Suprapubic skin (tissue), 4 donors: ENCODE measurements around the gene PPP6R2. TPM values are rescaled to one million over a fixed set of nuclear protein-coding genes. Genes with fewer than 3 reads are reported as not detected.

Experiments used
- DNase-seq, 2 donors: peaks; one replicate each; pipeline ENCODE4 v3.0.0-alpha.2; 2019; ENCODE audit warnings: low spot score in 2 of 2
- H3K27ac ChIP-seq: fragments of 200-600 bp; sonication (generic); one replicate; pipeline ENCODE4 v1.5.1; 2019
- H3K27me3 ChIP-seq: fragments of 200-600 bp; sonication (generic); one replicate; pipeline ENCODE4 v1.5.1; 2019
- H3K36me3 ChIP-seq: fragments of 200-600 bp; sonication (generic); one replicate; pipeline ENCODE4 v1.5.1; 2019
- H3K4me1 ChIP-seq: fragments of 200-600 bp; sonication (generic); one replicate; pipeline ENCODE4 v1.5.1; 2019
- H3K4me3 ChIP-seq: fragments of 200-600 bp; sonication (generic); one replicate; pipeline ENCODE4 v1.5.1; 2019; ENCODE audit warnings: mild to moderate bottlenecking
- H3K9me3 ChIP-seq: fragments of 200-600 bp; sonication (generic); one replicate; pipeline ENCODE4 v1.5.1; 2019
- CTCF ChIP-seq, 2 donors: fragments of 200-600 bp in 1 of 2; fragments of 450-650 bp in 1 of 2; sonication (generic) in 1 of 2; IDR thresholded peaks; one replicate each; pipeline ENCODE4 v1.5.1; 2016 to 2019; ENCODE audit warnings: antibody characterized with exemption in 2 of 2, mild to moderate bottlenecking in 1 of 2, moderate library complexity in 1 of 2
- EP300 ChIP-seq: sonication (generic); formaldehyde crosslinking; IDR thresholded peaks from one replicate; pipeline ENCODE4 v1.6.1; 2017; ENCODE audit warnings: antibody characterized with exemption
- POLR2A ChIP-seq, 2 donors: fragments of 450-650 bp; IDR thresholded peaks; one replicate each; pipeline ENCODE4 v1.6.1; 2017; ENCODE audit warnings: antibody characterized with exemption in 2 of 2, mild to moderate bottlenecking in 2 of 2, moderate library complexity in 2 of 2
- POLR2AphosphoS5 ChIP-seq, 3 donors: sonication (generic); formaldehyde crosslinking; IDR thresholded peaks; one replicate each; pipeline ENCODE4 v1.6.1; 2017; ENCODE audit warnings: antibody characterized with exemption in 3 of 3
- WGBS: methylation state at CpG from one replicate; pipeline ENCODE4 v1.1.5; 2018; 5-methylcytosine and 5-hydroxymethylcytosine counted together
- total RNA-seq, 4 donors: library from RNA; depleted of rRNA; stranded (reverse); fragments of >200 nt; gene quantifications; one replicate each; pipeline ENCODE4 v1.1.0, GENCODE V29; 2016

The PPP6R2 gene
- total RNA-seq, 4 donors from 2014 or later: 46.7 to 70.3 (median 64.6) TPM

GRCh38 chr22:50310949-50311444 lies 32.1 kb upstream of the PPP6R2 start:
- no peak for DNase-seq
- TF ChIP-seq CTCF (IDR thresholded peaks at IDR 0.05) (no peak), POLR2AphosphoS5 (IDR thresholded peaks at IDR 0.05) (no peak), EP300 (no peak), POLR2A (IDR thresholded peaks at IDR 0.05) (no peak)
- no peaks in the 10 kb centered on the region for H3K36me3 ChIP-seq
- H3K4me3 ChIP-seq: no peak overlapping the region
- 82% methylated on average over 4 of the region's 16 CpGs for WGBS
- no peaks in the 10 kb centered on the region for H3K27me3 ChIP-seq
- H3K27ac ChIP-seq: no peak overlapping the region
- H3K4me1 ChIP-seq: peaks cover 32% of the 10 kb centered on the region
- no peaks in the 10 kb centered on the region for H3K9me3 ChIP-seq

- H3K9me3 ChIP-seq: no peaks in the 10 kb centered on the region
- H3K36me3 ChIP-seq: no peaks in the 10 kb centered on the region
- H3K27me3 ChIP-seq: no peaks in the 10 kb centered on the region
- DNase-seq: peak in 1 of 2 donors; percentile 59
- no peak overlapping the region for H3K4me3 ChIP-seq
- WGBS: 95% methylated on average over 14 of the region's 23 CpGs
- TF ChIP-seq POLR2A (IDR thresholded peaks at IDR 0.05) (no peak), POLR2AphosphoS5 (IDR thresholded peaks at IDR 0.05) (no peak), EP300 (no peak), CTCF (IDR thresholded peaks at IDR 0.05) (no peak)
- H3K4me1 ChIP-seq: peaks cover 26% of the 10 kb centered on the region
- H3K27ac ChIP-seq: no peak overlapping the region
These were observed 31.3 kb upstream of the PPP6R2 start for GRCh38 chr22:50311606-50312351.

GRCh38 chr22:50312371-50312770 lies 30.8 kb upstream of the PPP6R2 start:
- Histone ChIP-seq H3K27ac (no peak overlapping the region), H3K4me1 (peaks cover 29% of the 10 kb centered on the region), H3K4me3 (no peak overlapping the region), H3K9me3 (no peaks in the 10 kb centered on the region), H3K36me3 (no peaks in the 10 kb centered on the region), H3K27me3 (no peaks in the 10 kb centered on the region)
- no peak for DNase-seq
- TF ChIP-seq EP300: no peak
- TF ChIP-seq CTCF (IDR thresholded peaks at IDR 0.05): no peak
- TF ChIP-seq POLR2AphosphoS5 (IDR thresholded peaks at IDR 0.05): no peak
- 100% methylated on average over 3 of the region's 12 CpGs for WGBS

GRCh38 chr22:50313021-50313420 lies 30.1 kb upstream of the PPP6R2 start:
- H3K36me3 ChIP-seq: no peaks in the 10 kb centered on the region
- no peaks in the 10 kb centered on the region for H3K27me3 ChIP-seq
- WGBS: no CpG with 5 or more reads among the region's 7 CpGs
- DNase-seq: peak in 1 of 2 donors; percentile 55
- no peak for TF ChIP-seq EP300
- TF ChIP-seq POLR2A (IDR thresholded peaks at IDR 0.05): no peak
- no peak for TF ChIP-seq CTCF (IDR thresholded peaks at IDR 0.05)
- no peak for TF ChIP-seq POLR2AphosphoS5 (IDR thresholded peaks at IDR 0.05)
- no peak overlapping the region for H3K27ac ChIP-seq
- peaks cover 26% of the 10 kb centered on the region for H3K4me1 ChIP-seq
- no peaks in the 10 kb centered on the region for H3K9me3 ChIP-seq
- no peak overlapping the region for H3K4me3 ChIP-seq

- Histone ChIP-seq H3K4me3 (no peak overlapping the region), H3K27ac (no peak overlapping the region), H3K4me1 (peaks cover 20% of the 10 kb centered on the region), H3K9me3 (no peaks in the 10 kb centered on the region), H3K36me3 (no peaks in the 10 kb centered on the region), H3K27me3 (no peaks in the 10 kb centered on the region)
- WGBS: no CpG with 5 or more reads among the region's 17 CpGs
- TF ChIP-seq EP300: no peak
- TF ChIP-seq CTCF (IDR thresholded peaks at IDR 0.05): no peak
- no peak for TF ChIP-seq POLR2AphosphoS5 (IDR thresholded peaks at IDR 0.05)
- TF ChIP-seq POLR2A (IDR thresholded peaks at IDR 0.05): no peak
- DNase-seq: peak in 1 of 2 donors; percentile 59
These were observed 29.5 kb upstream of the PPP6R2 start for GRCh38 chr22:50313600-50313999.
